AG09309 (cell line): ENCODE results near the gene SH3PXD2A.

ENCODE experiments used
- DNase-seq: peaks from one replicate; pipeline ENCODE4 v3.0.0-alpha.2; 2010; ENCODE audit warnings: low read depth
- H3K4me3 ChIP-seq: 2 replicates; pipeline ENCODE4 v1.5.1; 2011; ENCODE audit warnings: mild to moderate bottlenecking, low read depth, low read length, moderate library complexity; ENCODE audit not compliant: control insufficient read depth
- TF ChIP-seq, protein P1 (sequence below): IDR thresholded peaks from 2 replicates; pipeline ENCODE4 v1.5.1; 2011; ENCODE audit warnings: mild to moderate bottlenecking, low read depth, low read length, inconsistent platforms; ENCODE audit not compliant: insufficient read depth, control insufficient read depth; ENCODE audit errors: missing control alignments

Gene SH3PXD2A

DNA sequence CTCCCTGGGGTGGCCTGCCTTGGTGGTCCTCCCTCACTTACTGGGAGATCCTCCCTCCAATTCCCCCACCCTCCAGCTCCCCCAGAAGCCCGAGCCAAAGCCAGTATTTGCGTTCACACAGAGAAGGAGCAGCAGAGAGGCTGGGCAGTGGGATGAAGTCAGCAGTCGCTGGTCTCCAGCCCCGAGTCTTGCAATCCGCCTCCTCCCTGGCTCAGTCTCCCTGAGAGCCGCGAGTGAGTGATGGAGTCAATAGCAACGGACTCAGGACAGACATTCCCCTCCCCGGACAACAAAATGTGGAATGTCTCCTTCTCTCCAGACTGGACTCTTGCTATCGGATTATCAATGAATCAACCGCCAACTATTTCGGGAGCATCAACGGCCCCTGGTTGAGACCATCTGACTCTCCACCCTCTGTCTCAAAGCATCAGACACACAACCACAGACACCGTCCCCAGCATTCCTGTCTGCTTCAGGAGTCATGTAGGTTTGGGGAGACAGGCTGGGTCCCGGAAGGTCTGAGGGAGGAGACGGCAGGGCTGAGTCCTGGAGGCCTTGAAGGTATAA, 178.4 kb downstream of the SH3PXD2A start:
- peak overlapping the region; percentile 56 for H3K4me3 ChIP-seq
- TF ChIP-seq, protein P1, sequence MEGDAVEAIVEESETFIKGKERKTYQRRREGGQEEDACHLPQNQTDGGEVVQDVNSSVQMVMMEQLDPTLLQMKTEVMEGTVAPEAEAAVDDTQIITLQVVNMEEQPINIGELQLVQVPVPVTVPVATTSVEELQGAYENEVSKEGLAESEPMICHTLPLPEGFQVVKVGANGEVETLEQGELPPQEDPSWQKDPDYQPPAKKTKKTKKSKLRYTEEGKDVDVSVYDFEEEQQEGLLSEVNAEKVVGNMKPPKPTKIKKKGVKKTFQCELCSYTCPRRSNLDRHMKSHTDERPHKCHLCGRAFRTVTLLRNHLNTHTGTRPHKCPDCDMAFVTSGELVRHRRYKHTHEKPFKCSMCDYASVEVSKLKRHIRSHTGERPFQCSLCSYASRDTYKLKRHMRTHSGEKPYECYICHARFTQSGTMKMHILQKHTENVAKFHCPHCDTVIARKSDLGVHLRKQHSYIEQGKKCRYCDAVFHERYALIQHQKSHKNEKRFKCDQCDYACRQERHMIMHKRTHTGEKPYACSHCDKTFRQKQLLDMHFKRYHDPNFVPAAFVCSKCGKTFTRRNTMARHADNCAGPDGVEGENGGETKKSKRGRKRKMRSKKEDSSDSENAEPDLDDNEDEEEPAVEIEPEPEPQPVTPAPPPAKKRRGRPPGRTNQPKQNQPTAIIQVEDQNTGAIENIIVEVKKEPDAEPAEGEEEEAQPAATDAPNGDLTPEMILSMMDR, result no peak
- peak; percentile 94 for DNase-seq

DNA sequence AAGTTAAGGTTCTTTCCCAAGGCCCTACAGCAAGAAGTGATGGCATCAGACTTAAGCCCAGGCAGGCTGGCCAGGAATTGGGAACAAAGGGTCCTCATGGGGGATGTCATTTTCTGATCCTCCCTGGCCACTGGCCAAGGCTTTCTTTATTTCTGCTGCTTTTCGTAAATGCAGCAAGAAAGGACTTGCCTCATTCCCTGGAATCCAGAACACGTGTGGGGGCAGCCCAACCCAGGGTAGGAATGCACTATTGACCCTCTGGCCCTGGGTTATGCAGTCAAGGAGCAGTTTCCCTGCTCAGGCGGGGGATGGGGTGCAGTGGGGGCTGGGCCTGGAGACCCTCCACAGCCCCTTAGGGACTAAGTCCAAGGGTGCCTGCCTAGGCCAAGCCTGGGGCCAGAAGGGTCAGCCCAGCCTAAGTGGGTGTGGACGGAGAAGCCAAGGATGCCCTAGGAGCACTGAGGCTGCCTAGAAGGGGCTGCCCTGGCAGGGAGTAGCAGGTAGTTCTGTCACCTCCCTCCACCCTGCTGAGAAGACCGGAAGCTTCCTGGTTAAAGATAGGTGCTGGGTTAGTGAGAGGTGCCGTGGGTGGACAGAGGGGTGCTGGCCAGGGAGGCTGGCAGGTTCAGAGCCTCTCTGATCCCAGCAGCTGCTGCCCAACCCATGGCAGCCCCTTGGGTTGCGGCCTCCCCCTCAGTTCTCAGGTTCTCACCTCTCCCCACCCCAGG, 179.2 kb downstream of the SH3PXD2A start:
- DNase-seq, result no peak
- TF ChIP-seq, protein P1, result no peak
- peak overlapping the region; percentile 56 for H3K4me3 ChIP-seq

DNA sequence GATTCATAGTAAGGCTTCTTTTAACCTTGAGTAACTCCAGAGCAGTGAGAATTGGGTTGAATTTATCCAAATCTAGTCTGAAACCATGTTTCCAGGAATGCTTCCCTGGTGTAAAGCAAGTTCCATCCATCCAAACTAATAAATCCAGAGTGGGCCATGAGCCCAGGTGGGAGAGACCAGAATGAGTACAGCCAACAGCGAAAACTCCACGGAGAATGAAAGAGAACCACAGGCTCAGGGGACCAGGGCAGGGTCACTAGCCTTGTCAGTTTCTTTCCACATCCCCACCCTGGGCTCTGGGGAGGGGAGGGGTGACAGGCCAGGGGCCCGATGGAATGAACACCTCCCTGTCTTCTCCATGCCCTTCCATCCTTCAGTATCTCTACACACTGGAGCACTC, 181.8 kb downstream of the SH3PXD2A start:
- no peak for DNase-seq
- TF ChIP-seq, protein P1, result no peak
- H3K4me3 ChIP-seq, result no peak overlapping the region

DNA sequence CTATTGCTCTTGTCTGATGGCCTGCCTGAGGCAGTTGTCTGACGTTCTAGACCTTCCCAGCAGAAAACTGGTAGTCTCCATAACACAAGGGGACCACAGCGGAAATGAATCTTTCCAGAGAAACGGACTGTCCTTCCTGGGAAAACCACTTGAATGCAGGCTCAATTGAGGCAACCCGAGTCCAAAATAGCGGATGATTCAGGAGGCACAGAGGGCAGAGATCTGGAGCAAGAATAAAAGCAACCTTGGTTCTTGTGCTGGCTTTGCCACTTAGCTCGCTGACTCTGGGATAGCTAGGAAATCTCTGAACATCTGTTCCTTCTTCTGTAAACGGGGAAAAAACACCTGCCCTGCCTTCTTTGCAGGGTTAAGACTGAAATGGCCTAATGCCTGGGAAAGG, 183.0 kb downstream of the SH3PXD2A start:
- no peak overlapping the region for H3K4me3 ChIP-seq
- no peak for DNase-seq

DNA sequence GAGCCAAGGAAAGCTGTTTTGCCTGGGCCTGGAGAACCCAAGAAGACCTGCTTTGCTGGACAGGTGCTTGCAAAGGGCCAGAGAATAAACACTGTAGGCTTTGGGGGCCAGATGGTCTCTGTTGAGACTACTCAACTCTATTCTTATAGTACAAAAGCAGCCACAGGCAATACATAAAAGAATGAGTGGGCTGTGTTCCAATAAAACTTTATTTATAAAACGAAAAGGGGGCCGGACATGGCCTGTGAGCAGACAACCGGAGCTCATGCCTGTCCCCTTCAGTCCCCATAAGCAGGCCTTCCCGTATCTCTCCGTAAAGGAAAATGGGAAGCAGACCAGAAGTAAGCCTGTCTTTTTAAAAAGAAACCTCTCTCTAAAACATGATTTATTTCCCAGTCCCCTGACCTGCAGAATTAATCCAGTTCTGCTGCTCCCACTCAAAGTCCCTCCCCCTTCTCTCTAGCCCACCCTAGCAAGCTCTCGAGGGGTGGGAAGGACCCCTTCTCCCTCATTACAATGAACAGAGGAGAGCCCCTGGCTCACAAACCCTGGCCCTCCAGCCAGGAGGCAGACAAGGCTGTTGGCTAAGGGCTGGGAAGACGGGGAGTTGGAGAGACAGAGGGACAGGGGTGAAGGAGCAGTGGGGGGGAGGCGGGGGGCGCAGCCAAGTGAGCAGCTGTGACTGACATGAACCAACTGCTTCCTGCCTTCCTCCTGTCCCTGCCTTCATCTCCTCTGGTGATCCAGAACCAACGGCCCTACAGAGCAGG, 184.1 kb downstream of the SH3PXD2A start:
- DNase-seq, result no peak
- TF ChIP-seq, protein P1, result no peak
- no peak overlapping the region for H3K4me3 ChIP-seq

More for the DNA sequence above, 183.0 kb downstream of the SH3PXD2A start:
- TF ChIP-seq, protein P1, result no peak

DNA sequence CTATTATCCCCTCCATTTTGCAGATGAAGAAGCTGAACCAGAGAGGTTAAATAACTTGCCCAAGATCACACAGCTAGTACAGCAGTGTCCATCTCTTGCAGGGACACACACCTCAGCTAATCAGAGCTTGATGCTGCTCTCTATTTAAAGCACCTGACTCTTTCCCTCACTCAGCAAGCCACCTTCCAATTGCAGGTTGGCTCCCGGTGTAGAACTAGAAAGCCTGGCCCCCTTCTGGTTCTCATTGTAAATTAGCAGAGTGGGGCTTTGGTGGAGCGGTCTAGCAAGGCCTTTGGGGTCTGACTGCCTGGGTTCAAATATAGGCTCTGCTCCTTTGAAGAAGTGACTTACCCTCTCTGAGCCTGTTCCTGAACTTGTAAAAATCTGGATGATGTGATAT, 185.4 kb downstream of the SH3PXD2A start:
- TF ChIP-seq, protein P1, result no peak
- DNase-seq, result no peak
- H3K4me3 ChIP-seq, result no peak overlapping the region
